ENCODE results near the gene SLC25A2.

GRCh38 chr5:141319699-141320098, 15.8 kb upstream of the SLC25A2 start:
- TF ChIP-seq POLR2AphosphoS5 (IDR thresholded peaks at IDR 0.05) (no peak), CTCF (IDR thresholded peaks at IDR 0.05) (no peak)
